ENCODE data around the gene CDH20.

DNA sequence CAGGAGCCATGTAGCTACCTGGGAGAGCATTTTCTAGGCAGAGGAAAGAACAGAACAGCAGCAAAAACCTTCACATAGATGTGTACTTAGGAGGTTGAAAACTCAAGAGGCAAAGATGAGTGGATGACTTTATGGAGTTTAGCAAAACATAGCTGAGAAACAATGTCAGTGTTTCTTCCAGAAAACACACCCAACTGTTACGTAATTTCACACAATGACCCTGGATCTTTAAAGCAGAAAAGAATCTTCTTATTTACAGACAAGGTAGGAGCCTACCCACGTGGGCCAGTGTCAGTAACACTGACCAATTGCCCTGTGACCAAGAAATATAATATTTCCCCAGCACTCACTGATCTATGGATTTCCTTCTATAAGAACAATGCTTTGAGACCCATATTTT is 254.6 kb downstream of the CDH20 start:
- TF ChIP-seq ZNF12 (CRISPR knock-in tag; IDR thresholded peaks at IDR 0.05) (no peak), HDAC2 (CRISPR knock-in tag; IDR thresholded peaks at IDR 0.05) (no peak)
- TF ChIP-seq, protein P1, sequence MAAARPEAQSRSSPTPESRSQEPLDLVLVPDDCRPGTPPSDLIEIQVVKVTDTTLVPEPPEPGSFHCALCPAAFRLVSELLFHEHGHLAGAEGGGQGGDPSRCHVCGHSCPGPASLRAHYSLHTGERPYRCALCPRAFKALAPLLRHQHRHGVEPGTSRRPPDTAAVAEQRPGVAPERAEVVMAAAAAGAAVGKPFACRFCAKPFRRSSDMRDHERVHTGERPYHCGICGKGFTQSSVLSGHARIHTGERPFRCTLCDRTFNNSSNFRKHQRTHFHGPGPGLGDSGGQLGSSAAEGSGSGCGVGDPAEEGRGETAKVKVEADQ (CRISPR knock-in tag; IDR thresholded peaks at IDR 0.05; ENCODE audit: borderline replicate concordance), result no peak
